Measurements from ENCODE around the gene CCDC178.

- TF ChIP-seq CTCF (conservative IDR thresholded peaks at IDR 0.05) = no peak
- TF ChIP-seq ZFX (IDR thresholded peaks at IDR 0.05) = no peak
Observed at GRCh38 chr18:32961538-32961937, 479.0 kb downstream of the CCDC178 start.
